Calu3 (cell line): ENCODE measurements around the gene VARS1. TPM values are rescaled to one million over a fixed set of nuclear protein-coding genes. Genes with fewer than 3 reads are reported as not detected.

Experiments
- BruUV-seq: library from RNA; stranded (reverse); fragments of 400-500 nt; replicated peaks from 2 replicates; lab custom pipeline; 2021; lab: Mats Ljungman, UMichigan
- CTCF ChIA-PET: fragments of 300-600 bp; sonication (Branson Sonifier 250); formaldehyde crosslinking; loops from one replicate; lab custom pipeline; 2022; ENCODE audit warnings: antibody characterized with exemption; lab: Charles Lee
- DNase-seq: peaks from one replicate; pipeline ENCODE4 v3.0.0; 2022
- H3K27ac Mint-ChIP-seq: one replicate; pipeline ENCODE4 v1.8.0; 2022; ENCODE audit warnings: mixed read lengths; ENCODE audit not compliant: unreplicated experiment
- H3K27me3 Mint-ChIP-seq: one replicate; pipeline ENCODE4 v1.8.0; 2022; ENCODE audit warnings: mixed read lengths; ENCODE audit not compliant: unreplicated experiment
- H3K36me3 Mint-ChIP-seq: one replicate; pipeline ENCODE4 v1.8.0; 2022; ENCODE audit warnings: mild to moderate bottlenecking, moderate library complexity, mixed read lengths; ENCODE audit not compliant: insufficient read depth, unreplicated experiment
- H3K4me1 Mint-ChIP-seq: one replicate; pipeline ENCODE4 v1.8.0; 2022; ENCODE audit warnings: mild to moderate bottlenecking, low read depth, mixed read lengths; ENCODE audit not compliant: unreplicated experiment
- H3K4me3 Mint-ChIP-seq: one replicate; pipeline ENCODE4 v1.8.0; 2022; ENCODE audit warnings: mild to moderate bottlenecking, low read depth, moderate library complexity, mixed read lengths; ENCODE audit not compliant: unreplicated experiment
- H3K9me3 Mint-ChIP-seq: one replicate; pipeline ENCODE4 v1.8.0; 2022; ENCODE audit warnings: low read depth, mixed read lengths; ENCODE audit not compliant: unreplicated experiment
- intact Hi-C: fragments of 100-400 bp; cut with micrococcal nuclease; formaldehyde crosslinking; loops from one replicate; pipeline ENCODE4 v1.10.0; 2022; ENCODE audit not compliant: unreplicated experiment
- total RNA-seq: library from RNA; stranded (reverse); gene quantifications from 2 replicates; pipeline ENCODE4 v1.2.3, GENCODE V29; 2022
- TF ChIP-seq, protein P1 (sequence below): fragments of 200-600 bp; IDR thresholded peaks from one replicate; pipeline ENCODE4 v1.8.0; 2022; ENCODE audit warnings: antibody characterized with exemption; ENCODE audit not compliant: unreplicated experiment

The VARS1 gene
- total RNA-seq, 1 experiment from 2014 or later = 316 TPM

- Mint-ChIP-seq H3K36me3 (peaks cover 43% of the 10 kb centered on the region), H3K27ac (peak overlapping the region; percentile 6), H3K4me3 (no peak overlapping the region), H3K4me1 (peaks cover 17% of the 10 kb centered on the region), H3K27me3 (no peaks in the 10 kb centered on the region), H3K9me3 (no peaks in the 10 kb centered on the region)
- CTCF ChIA-PET = no interaction called here
- intact Hi-C loops = no loop called here
- BruUV-seq = no TSS peak
- TF ChIP-seq, protein P1, sequence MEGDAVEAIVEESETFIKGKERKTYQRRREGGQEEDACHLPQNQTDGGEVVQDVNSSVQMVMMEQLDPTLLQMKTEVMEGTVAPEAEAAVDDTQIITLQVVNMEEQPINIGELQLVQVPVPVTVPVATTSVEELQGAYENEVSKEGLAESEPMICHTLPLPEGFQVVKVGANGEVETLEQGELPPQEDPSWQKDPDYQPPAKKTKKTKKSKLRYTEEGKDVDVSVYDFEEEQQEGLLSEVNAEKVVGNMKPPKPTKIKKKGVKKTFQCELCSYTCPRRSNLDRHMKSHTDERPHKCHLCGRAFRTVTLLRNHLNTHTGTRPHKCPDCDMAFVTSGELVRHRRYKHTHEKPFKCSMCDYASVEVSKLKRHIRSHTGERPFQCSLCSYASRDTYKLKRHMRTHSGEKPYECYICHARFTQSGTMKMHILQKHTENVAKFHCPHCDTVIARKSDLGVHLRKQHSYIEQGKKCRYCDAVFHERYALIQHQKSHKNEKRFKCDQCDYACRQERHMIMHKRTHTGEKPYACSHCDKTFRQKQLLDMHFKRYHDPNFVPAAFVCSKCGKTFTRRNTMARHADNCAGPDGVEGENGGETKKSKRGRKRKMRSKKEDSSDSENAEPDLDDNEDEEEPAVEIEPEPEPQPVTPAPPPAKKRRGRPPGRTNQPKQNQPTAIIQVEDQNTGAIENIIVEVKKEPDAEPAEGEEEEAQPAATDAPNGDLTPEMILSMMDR = no peak
- DNase-seq = no peak
Observed at GRCh38 chr6:31762878-31763618, 32.5 kb downstream of the VARS1 start.

DNA sequence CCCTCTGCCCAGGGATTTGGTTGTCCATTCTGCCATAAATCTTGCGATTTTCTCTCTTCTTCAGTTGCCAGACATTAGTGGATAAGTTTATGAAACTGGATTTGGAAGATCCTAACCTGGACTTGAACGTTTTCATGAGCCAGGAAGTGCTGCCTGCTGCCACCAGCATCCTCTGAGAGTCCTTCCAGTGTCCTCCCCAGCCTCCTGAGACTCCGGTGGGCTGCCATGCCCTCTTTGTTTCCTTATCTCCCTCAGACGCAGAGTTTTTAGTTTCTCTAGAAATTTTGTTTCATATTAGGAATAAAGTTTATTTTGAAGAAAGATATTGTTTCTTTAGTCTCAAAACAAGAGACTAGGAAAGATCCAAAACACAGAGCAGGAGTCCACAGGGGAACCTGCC lies 33.2 kb downstream of the VARS1 start, which contains the start of gene SAPCD1:
TSS of gene SAPCD1 (plus strand) at position 301 of the 400 bp plus-strand sequence. CDS start 399 bp downstream, outside the sequence.
- Mint-ChIP-seq H3K4me1 (peaks cover 17% of the 10 kb centered on the region), H3K27me3 (no peaks in the 10 kb centered on the region), H3K9me3 (no peaks in the 10 kb centered on the region), H3K27ac (peak within 1 kb of the TSS; percentile 6), H3K36me3 (peaks cover 43% of the 10 kb centered on the region), H3K4me3 (no peak within 1 kb of the TSS)
- no peak for DNase-seq
- CTCF ChIA-PET = no interaction called here
- intact Hi-C loops = no loop called here
- no TSS peak for BruUV-seq
- TF ChIP-seq, protein P1 = no peak

DNA sequence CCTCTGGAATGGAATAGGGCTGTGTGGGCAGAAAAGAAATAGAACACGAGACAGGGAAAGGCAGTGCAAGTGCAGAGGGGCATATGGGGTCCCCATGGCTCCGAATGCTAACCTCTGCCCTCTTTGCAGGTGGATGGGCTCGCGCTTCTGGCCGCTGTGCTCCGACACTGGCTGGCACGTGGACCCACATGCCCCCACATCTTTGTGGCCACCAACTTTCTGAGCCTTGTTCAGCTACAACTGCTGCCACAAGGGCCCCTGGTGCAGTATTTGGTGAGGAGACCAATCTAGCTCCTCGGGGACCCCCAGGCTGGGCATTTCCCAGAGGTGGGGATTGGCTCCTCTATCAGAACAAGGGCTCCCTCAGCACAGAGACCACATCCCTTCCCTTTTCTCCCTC lies 34.2 kb downstream of the VARS1 start:
- CTCF ChIA-PET = no interaction called here
- H3K27me3 Mint-ChIP-seq = no peaks in the 10 kb centered on the region
- H3K9me3 Mint-ChIP-seq = no peaks in the 10 kb centered on the region
- intact Hi-C loops = no loop called here
- H3K36me3 Mint-ChIP-seq = peaks cover 52% of the 10 kb centered on the region
- no TSS peak for BruUV-seq
- H3K4me3 Mint-ChIP-seq = no peak overlapping the region
- H3K27ac Mint-ChIP-seq = no peak overlapping the region
- TF ChIP-seq, protein P1 = no peak
- DNase-seq = no peak
- peaks cover 17% of the 10 kb centered on the region for H3K4me1 Mint-ChIP-seq

DNA sequence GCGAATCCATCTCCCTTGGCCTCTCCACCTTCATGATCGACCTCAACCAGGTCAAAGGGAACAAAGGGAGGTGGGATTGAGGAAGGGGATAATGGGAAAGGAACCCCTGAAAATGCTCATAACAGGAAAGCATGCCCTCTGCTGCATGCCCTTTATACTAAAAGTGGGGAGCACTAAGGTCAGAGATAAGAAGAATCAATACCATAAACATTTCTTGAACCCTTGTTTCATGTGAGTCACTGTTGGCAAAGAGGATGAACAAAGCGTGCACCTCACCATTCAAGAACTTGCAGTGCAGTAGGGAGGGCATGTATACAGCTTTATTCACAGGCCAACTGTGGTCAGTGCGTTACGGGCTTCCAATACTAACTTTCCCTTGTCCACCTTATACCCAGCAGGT lies 34.8 kb downstream of the VARS1 start:
- no peaks in the 10 kb centered on the region for H3K27me3 Mint-ChIP-seq
- H3K9me3 Mint-ChIP-seq = no peaks in the 10 kb centered on the region
- no peak overlapping the region for H3K27ac Mint-ChIP-seq
- BruUV-seq = no TSS peak
- CTCF ChIA-PET = interaction anchor here (1.0 kb wide), 1 partner anchor 21 kb away, joined by 3 read pairs; the partner anchor contains the start of gene MSH5
- peaks cover 17% of the 10 kb centered on the region for H3K4me1 Mint-ChIP-seq
- peaks cover 48% of the 10 kb centered on the region for H3K36me3 Mint-ChIP-seq
- no peak overlapping the region for H3K4me3 Mint-ChIP-seq
- intact Hi-C loops = no loop called here
- TF ChIP-seq, protein P1 = no peak
- no peak for DNase-seq
